Cardiac fibroblast (primary cell): Measurements from ENCODE around the gene RPS19.

Experiments
- DNase-seq, 2 donors: peaks; one replicate each; pipeline versions ENCODE4 v3.0.0 to v3.0.0-alpha.2; 2010; ENCODE audit warnings: low read depth in 2 of 2
- H3K4me3 ChIP-seq, 2 donors: replicated peaks in 1 of 2; 1 replicate in 1 of 2; 2 replicates in 1 of 2; pipeline ENCODE4 v1.5.1; 2011; ENCODE audit warnings: low read depth in 2 of 2, low read length in 2 of 2, mild to moderate bottlenecking in 2 of 2, moderate library complexity in 1 of 2
- CTCF ChIP-seq: IDR thresholded peaks from one replicate; pipeline ENCODE4 v1.5.1; 2011; ENCODE audit warnings: low read depth, mild to moderate bottlenecking, low read length, inconsistent platforms

Gene RPS19

DNA sequence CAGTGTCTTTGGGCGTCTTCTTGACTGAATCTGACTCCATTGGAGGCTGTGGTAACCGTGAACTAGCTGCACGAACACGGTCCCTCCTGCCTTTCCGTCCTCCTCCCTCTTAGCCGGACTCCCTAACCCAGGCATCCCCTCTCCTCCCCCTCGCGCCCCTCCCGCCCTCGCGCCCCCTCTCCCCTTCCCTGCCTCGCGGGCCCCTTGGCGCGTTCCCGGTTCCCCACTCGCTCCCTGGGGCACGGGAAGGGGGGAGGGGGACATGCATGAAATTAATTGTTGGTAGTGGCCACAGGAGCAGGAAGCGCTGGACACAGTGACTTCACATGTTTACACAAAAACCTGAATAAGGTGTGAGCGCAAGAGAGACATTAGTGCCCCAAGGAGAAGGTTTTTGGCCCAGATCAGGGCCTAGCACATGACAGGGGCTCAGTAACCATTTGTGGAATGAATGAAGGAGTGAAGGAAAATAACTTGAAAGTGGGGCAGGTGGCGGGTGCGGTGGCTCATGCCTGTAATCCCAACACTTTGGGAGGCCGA is 14.9 kb upstream of the RPS19 start:
- TF ChIP-seq CTCF: no peak
- no peak for DNase-seq

DNA sequence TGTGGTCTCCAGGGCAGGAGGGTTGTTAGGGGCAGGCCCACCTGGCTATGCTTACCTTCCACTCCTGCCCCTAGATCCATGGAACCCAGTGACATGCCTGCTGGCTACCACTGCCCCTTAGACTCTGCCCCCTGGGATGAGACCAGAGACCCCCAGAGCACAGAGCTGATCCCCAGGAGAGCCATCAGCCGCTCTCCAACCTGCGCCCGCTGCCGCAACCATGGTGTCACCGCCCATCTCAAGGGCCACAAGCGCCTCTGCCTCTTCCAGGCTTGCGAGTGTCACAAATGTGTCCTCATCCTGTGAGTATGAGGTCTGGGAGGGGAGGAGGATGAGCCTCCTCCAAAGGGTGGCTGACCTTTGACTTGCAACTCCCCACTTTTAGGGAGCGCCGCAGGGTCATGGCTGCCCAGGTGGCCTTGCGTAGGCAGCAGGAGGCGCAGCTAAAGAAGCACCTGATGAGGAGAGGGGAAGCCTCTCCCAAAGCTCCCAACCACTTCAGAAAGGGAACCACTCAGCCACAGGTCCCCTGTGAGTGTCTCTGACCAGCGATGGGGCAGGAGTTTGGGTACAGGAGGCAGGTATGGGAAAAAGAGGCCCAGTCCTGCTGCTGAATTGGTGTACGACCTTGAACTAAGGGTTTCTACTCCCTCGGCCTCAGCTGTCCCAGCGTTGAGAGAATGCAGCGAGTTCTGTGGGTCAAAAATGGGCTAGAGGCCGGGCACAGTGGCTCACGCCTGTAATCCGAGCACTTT is 12.5 kb upstream of the RPS19 start:
- DNase-seq: no peak
- TF ChIP-seq CTCF: no peak
- no peak overlapping the region for H3K4me3 ChIP-seq

More for the DNA sequence above, 14.9 kb upstream of the RPS19 start:
- no peak overlapping the region for H3K4me3 ChIP-seq

- no peak for DNase-seq
- TF ChIP-seq CTCF: no peak
Measured at GRCh38 chr19:41848666-41849065, 11.4 kb upstream of the RPS19 start.

GRCh38 chr19:41849067-41849466 is 11.0 kb upstream of the RPS19 start:
- no peak overlapping the region for H3K4me3 ChIP-seq
- no peak for DNase-seq
- TF ChIP-seq CTCF: no peak

More at GRCh38 chr19:41848666-41849065, 11.4 kb upstream of the RPS19 start:
- H3K4me3 ChIP-seq: no peak overlapping the region

- no peak overlapping the region for H3K4me3 ChIP-seq
- DNase-seq: no peak
- TF ChIP-seq CTCF: no peak
Measured at GRCh38 chr19:41850381-41850780, 9.7 kb upstream of the RPS19 start.

- TF ChIP-seq CTCF: no peak
- no peak overlapping the region for H3K4me3 ChIP-seq
- DNase-seq: no peak
Measured at GRCh38 chr19:41851456-41851855, 8.6 kb upstream of the RPS19 start.
